Colonic mucosa (tissue), 4 donors: ENCODE results near the gene FXYD1. TPM values are rescaled to one million over a fixed set of nuclear protein-coding genes. Genes with fewer than 3 reads are reported as not detected.

ENCODE experiments used
- DNase-seq: peaks from one replicate; pipeline ENCODE4 v3.0.0-alpha.2; 2020
- H3K27ac ChIP-seq: fragments of 200-600 bp; one replicate; pipeline ENCODE4 v1.8.0; 2021
- H3K27me3 ChIP-seq: fragments of 200-600 bp; one replicate; pipeline ENCODE4 v1.8.0; 2021
- H3K36me3 ChIP-seq: fragments of 200-600 bp; one replicate; pipeline ENCODE4 v1.8.0; 2021
- H3K4me1 ChIP-seq: fragments of 200-600 bp; one replicate; pipeline ENCODE4 v1.8.0; 2021; ENCODE audit warnings: mild to moderate bottlenecking
- H3K4me3 ChIP-seq: fragments of 200-600 bp; one replicate; pipeline ENCODE4 v1.8.0; 2021
- H3K9ac ChIP-seq, 2 donors: one replicate each; pipeline ENCODE4 v1.7.0; 2013; ENCODE audit warnings: control low read depth in 2 of 2, low read depth in 2 of 2, low read length in 2 of 2
- H3K9me3 ChIP-seq: fragments of 200-600 bp; one replicate; pipeline ENCODE4 v1.8.0; 2021
- intact Hi-C: fragments of 100-400 bp; cut with DNase I; formaldehyde crosslinking; loops from one replicate; pipeline ENCODE4 v1.14.1; 2022
- total RNA-seq, 2 donors: library from RNA; stranded (reverse); fragmentation: NEBNext Ultra II Directional in 1 of 2; extraction: Animal tissue kit (Norgen Biotek cat#: 25700) in 1 of 2; gene quantifications; one replicate each; pipeline ENCODE4 v1.2.1, GENCODE V29; 2021
- TF ChIP-seq, protein P1 (sequence below): fragments of 200-600 bp; IDR thresholded peaks from one replicate; pipeline ENCODE4 v1.8.0; 2022; ENCODE audit warnings: antibody characterized with exemption, mild to moderate bottlenecking
- donor health status: healthy.
- donor health status: DM: no; HTN: no; CAD: no.
- donor health status: DM: no; HTN: no; CAD: no.

Gene FXYD1
- total RNA-seq, 2 donors from 2014 or later = 8.8 to 15.1 TPM

DNA sequence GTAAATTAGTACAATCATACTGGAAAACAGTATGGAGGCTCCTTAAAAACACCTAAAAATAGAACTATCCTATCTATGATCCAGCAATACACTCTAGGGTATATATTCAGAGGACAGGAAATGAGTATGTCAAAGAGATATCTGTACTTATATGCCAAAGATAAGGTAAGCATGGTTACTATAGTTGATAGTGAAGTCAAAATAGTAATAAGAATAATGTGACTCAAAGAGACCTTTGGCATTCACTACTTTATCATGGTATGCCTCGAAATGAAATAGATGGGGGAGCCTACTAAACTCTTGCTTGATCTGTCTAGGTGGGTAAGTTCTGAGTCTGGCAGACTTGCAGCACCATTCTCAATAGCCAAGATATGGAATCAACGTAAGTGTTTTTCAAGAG lies 46.3 kb downstream of the FXYD1 start:
- no peak for DNase-seq
- no peak overlapping the region for H3K27ac ChIP-seq
- TF ChIP-seq, protein P1, sequence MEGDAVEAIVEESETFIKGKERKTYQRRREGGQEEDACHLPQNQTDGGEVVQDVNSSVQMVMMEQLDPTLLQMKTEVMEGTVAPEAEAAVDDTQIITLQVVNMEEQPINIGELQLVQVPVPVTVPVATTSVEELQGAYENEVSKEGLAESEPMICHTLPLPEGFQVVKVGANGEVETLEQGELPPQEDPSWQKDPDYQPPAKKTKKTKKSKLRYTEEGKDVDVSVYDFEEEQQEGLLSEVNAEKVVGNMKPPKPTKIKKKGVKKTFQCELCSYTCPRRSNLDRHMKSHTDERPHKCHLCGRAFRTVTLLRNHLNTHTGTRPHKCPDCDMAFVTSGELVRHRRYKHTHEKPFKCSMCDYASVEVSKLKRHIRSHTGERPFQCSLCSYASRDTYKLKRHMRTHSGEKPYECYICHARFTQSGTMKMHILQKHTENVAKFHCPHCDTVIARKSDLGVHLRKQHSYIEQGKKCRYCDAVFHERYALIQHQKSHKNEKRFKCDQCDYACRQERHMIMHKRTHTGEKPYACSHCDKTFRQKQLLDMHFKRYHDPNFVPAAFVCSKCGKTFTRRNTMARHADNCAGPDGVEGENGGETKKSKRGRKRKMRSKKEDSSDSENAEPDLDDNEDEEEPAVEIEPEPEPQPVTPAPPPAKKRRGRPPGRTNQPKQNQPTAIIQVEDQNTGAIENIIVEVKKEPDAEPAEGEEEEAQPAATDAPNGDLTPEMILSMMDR = no peak
- no peaks in the 10 kb centered on the region for H3K9me3 ChIP-seq
- H3K36me3 ChIP-seq = no peaks in the 10 kb centered on the region
- no peak overlapping the region for H3K9ac ChIP-seq
- no peak overlapping the region for H3K4me3 ChIP-seq
- no peaks in the 10 kb centered on the region for H3K27me3 ChIP-seq
- no peaks in the 10 kb centered on the region for H3K4me1 ChIP-seq
- intact Hi-C loops = no loop called here

Other genes with a start within 250 kb of the FXYD1 start
- 1 to 10 TPM; 1.3 to 2.1 TPM for gene ZNF30, start 211.9 kb upstream of the FXYD1 start, total RNA-seq
- 1 to 10 TPM; 6.7 to 8.1 TPM for gene ZNF792, start 174.6 kb upstream of the FXYD1 start, total RNA-seq
- gene GRAMD1A, start 138.5 kb upstream of the FXYD1 start, total RNA-seq = 10 to 100 TPM; 26.3 to 31.0 TPM
- gene SCN1B, start 108.4 kb upstream of the FXYD1 start, total RNA-seq = 1 to 10 TPM; 1.8 to 2.1 TPM
- 1 to 10 TPM in 1 of 2 donors, under 1 TPM in 1; 0.27 to 1.0 TPM for gene HPN, start 97.1 kb upstream of the FXYD1 start, total RNA-seq
- gene FXYD3, start 23.0 kb upstream of the FXYD1 start, total RNA-seq = 1,000 to 10,000 TPM; 1,386 to 2,836 TPM
- gene LGI4, start 3.8 kb upstream of the FXYD1 start, total RNA-seq = 10 to 100 TPM in 1 of 2 donors, 1 to 10 TPM in 1; 5.8 to 10.2 TPM
- gene FXYD7, start 4.4 kb downstream of the FXYD1 start, total RNA-seq = under 1 TPM; 0.47 to 0.61 TPM
- 10 to 100 TPM; 20.3 to 23.6 TPM for gene FXYD5, start 15.9 kb downstream of the FXYD1 start, total RNA-seq
- not detected for gene FAM187B, start 89.9 kb downstream of the FXYD1 start, total RNA-seq
- gene LSR, start 110.2 kb downstream of the FXYD1 start, total RNA-seq = 100 to 1,000 TPM; 252 TPM
- gene USF2, start 130.1 kb downstream of the FXYD1 start, total RNA-seq = 100 to 1,000 TPM in 1 of 2 donors, 10 to 100 TPM in 1; 86.5 to 108 TPM
- gene HAMP, start 143.7 kb downstream of the FXYD1 start, total RNA-seq = not detected
- gene MAG, start 153.3 kb downstream of the FXYD1 start, total RNA-seq = not detected
- gene CD22, start 190.4 kb downstream of the FXYD1 start, total RNA-seq = 1 to 10 TPM; 1.6 to 3.0 TPM
- not detected for gene FFAR1, start 209.1 kb downstream of the FXYD1 start, total RNA-seq
- gene FFAR3, start 219.6 kb downstream of the FXYD1 start, total RNA-seq = under 1 TPM in 1 of 2 donors, not detected in 1; 0.27 TPM
- not detected for gene GPR42, start 232.2 kb downstream of the FXYD1 start, total RNA-seq